HG03103 (cell line): ENCODE data around the gene SMURF1.

Experiments
- ATAC-seq: cut with Tn5 transposase; IDR thresholded peaks from one replicate; pipeline ENCODE4 v1.9.1; 2021; ENCODE audit warnings: low read depth; ENCODE audit not compliant: unreplicated experiment

The SMURF1 gene

GRCh38 chr7:99034932-99035722, 108.8 kb downstream of the SMURF1 start:
- ATAC-seq, result no peak

DNA sequence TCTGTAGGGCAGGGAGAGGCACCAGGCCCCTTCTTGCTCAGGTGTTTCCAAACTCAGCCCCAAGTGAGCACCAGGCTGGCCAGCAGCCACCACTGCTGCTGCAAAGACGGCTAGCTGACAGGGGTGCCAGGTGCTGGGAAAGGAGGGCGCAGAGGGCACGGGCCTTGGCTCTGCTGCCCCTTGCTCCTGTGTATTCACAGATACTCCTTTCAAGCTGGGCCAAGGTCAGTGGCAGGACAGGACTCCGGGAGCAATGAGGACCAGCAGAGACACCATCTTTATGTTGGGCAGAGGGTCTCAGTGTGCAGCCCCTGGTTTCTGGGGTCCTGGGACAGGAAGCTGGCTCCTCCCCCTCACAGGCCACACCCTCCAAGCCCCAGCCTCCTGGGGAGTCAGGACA, 110.1 kb downstream of the SMURF1 start:
- ATAC-seq, result no peak

DNA sequence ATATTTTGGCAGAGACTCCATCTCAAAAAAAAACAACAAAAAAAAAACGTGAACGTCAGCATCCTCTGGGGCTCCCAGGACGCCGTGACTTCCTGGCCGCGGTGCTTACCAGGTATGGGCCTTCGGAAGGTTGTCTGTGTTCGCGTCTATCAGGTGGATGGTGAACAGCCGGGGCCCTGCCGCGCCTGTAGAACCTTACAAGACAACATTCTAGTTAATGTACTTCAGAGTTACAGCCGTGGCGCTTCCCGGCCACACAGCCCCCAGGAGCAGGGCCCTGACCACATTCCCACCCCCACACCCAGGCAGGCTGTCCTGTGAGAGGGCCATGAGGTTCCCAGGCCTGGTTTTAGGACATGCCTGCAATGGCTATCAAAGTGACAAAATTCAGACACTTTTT, 111.0 kb downstream of the SMURF1 start:
- no peak for ATAC-seq

- no peak for ATAC-seq
Measured at GRCh38 chr7:99031496-99031895, 112.4 kb downstream of the SMURF1 start.

GRCh38 chr7:99030951-99031350, 113.0 kb downstream of the SMURF1 start:
- no peak for ATAC-seq

GRCh38 chr7:99030457-99030856, 113.5 kb downstream of the SMURF1 start:
- no peak for ATAC-seq

DNA sequence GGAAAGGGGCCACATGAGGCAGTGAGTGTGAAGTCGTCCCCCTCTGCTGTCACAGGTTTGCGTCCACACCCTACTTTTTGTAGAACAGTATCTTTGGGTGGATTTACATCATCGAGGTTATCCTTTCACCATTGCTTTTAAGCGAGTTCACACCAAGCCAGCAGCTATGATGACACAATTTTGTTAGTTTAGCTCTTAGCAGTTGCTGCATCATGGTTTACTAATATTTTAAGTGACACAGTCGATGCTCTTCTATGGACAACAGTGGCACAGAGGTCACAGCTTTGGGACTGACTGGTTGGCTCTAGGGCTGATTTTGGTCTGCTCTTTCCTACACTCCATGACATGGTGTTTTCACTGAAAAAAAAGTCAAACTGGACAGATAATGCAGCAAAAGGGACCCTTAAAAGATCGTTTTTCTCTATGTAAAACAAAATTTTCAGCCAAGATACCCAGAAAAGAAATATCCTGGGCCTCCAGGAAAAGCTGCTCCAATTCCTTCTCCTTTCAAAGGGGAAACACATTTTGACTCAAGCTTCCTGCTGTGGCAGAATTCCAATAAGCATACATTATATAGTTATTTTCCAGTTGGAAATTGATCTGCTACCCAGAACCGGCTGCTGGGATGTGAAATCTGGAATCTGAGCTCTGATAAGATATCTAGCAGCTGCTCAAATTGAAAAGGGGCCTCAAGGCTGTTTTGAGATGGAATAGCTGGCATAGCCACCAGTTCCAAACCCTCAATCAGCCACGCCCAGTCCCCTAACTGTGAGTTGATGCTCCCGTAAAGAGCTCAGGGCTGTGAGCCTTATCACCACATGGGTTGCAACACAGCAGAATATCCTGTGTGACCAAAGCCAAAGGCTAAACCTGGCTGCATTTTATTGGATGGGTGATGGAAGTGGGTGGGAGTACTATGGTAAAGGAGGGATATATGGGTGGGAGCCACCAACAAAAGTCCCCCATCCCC, 114.2 kb downstream of the SMURF1 start:
- no peak for ATAC-seq

- no peak for ATAC-seq
Measured at GRCh38 chr7:99028261-99028973, 115.5 kb downstream of the SMURF1 start.

GRCh38 chr7:99027841-99028240, 116.1 kb downstream of the SMURF1 start:
- no peak for ATAC-seq

DNA sequence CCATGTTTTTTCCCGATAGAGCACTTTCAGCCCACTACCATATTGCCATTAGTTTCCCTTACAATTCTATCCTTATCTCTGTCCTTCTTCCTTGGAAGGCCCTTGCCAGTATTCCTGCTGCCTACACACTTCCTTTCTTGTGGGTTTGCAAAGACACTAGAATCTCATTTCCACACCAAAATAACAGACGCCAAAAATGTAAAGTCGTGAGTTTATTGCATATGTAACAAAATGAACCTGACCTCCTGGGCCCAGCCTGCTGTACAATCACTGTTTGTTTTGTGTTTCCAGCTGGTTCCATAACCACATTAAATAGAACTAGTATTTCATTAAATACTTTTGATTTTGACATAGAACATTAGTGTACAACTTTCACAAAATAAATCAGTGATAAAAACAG, 116.7 kb downstream of the SMURF1 start:
- no peak for ATAC-seq

- no peak for ATAC-seq
Measured at GRCh38 chr7:99024066-99024465, 119.8 kb downstream of the SMURF1 start.

- ATAC-seq, result no peak
Measured at GRCh38 chr7:99021941-99022560, 121.9 kb downstream of the SMURF1 start.

- ATAC-seq, result no peak
Measured at GRCh38 chr7:99020413-99020715, 123.5 kb downstream of the SMURF1 start.

GRCh38 chr7:99019523-99020412, 124.1 kb downstream of the SMURF1 start:
- no peak for ATAC-seq

- no peak for ATAC-seq
Measured at GRCh38 chr7:99016196-99016595, 127.7 kb downstream of the SMURF1 start.

- ATAC-seq, result no peak
Measured at GRCh38 chr7:99014113-99014985, 129.6 kb downstream of the SMURF1 start.

DNA sequence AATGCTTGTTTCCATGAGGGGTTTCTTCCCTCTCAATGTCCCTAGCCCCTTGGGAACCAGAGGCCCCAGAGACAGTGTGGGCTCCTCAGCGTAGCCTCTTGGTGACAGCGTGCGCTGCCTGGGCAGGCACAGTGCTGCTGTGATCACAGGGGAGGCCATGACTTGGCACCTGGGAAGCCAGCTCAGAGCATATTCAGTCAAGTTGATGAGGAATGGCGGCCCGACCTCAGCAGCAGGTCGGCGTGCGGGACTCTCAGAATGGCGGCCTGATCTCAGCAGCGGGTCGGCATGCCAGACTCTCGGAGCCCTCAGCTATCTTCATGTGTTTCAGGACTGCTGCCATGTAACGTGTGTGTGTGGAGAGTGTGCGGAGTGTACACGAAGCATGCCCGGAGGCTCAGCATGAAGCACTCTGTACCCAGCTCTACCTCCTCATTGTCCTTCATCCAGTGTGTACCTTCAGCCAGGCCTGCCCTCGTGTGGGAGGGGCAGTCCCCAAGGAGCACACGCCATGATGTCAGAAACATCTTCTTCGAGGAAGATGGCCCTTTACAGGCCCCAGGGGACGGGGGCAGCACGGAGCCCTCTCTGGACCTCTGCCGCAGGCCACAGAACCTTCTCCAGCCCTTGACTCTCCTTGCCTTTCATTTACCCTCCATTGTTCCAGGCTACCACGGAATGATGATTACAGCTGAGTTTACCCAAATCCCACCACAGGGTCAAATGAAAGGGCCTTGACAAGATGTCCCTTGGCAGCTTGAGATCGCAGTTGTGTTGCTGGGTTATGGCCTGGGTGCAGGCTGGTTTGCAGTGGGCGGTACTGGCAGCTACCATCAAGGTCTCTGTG, 130.4 kb downstream of the SMURF1 start:
- no peak for ATAC-seq

DNA sequence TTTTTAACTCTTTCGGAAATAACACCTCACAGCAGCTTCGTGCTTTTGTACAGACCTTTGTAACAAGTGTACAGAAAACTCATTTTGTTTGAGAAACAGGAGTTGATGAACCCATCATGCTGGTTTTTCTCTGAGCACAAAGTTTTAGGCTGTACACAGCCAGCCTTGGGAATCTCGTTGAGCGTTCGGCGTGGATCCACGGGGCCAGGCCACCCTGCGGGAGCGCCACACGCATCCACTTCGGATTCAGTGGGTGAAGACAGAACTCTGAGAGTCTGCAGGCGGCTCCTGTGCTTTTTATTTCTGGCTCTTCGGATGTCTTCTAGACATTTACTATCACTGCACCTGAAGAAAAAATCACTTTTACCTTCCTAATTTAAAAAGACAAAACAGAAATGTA, 131.2 kb downstream of the SMURF1 start:
- no peak for ATAC-seq
